HS-5 (cell line): Measurements from ENCODE around the gene C10orf71.

Source experiments
- DNase-seq: peaks from one replicate; pipeline ENCODE4 v3.0.0-alpha.2; 2012; ENCODE audit warnings: low read depth

The C10orf71 gene

GRCh38 chr10:49298983-49299815 is at the start of gene C10orf71:
Gene C10orf71 (plus strand): TSS chr10:49299170. CDS start chr10:49322546, 23,376 bp downstream.
- no peak for DNase-seq

DNA sequence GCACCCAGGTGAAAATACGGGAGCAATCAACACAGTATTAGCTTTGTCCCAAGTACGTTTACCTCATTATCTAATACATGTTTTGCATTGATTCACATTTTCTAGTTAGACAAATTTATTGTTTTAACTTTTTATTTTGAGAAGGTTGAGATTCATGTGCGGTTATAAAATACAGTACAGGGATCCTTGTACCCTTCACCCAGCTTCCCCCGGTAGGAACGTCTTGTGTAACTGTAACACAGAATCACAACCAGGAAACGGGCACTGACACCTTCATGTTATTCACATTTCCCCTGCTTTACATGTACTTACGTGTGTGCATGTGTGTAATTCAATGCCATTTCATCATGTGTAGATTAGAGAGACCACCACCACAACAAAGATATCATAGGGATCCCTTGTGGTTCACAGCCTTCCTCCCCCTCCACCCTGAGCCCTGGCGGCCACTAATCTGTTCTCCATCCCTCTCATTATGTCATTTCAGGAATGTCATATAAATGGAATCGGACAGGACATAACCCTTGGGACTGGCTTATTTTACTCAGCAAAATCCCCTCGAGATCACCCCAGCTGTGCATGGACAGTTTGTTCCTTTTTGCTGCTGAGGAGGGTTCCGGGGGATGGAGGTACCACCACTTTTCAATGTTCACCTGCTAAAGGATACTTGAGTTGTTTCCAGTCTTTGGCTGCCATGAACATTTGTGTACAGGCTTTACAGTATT is 46.5 kb upstream of the C10orf71 start:
- no peak for DNase-seq

- DNase-seq = no peak
These were observed 45.5 kb upstream of the C10orf71 start for GRCh38 chr10:49253340-49253906.

GRCh38 chr10:49254150-49254549 is 44.8 kb upstream of the C10orf71 start:
- no peak for DNase-seq

DNA sequence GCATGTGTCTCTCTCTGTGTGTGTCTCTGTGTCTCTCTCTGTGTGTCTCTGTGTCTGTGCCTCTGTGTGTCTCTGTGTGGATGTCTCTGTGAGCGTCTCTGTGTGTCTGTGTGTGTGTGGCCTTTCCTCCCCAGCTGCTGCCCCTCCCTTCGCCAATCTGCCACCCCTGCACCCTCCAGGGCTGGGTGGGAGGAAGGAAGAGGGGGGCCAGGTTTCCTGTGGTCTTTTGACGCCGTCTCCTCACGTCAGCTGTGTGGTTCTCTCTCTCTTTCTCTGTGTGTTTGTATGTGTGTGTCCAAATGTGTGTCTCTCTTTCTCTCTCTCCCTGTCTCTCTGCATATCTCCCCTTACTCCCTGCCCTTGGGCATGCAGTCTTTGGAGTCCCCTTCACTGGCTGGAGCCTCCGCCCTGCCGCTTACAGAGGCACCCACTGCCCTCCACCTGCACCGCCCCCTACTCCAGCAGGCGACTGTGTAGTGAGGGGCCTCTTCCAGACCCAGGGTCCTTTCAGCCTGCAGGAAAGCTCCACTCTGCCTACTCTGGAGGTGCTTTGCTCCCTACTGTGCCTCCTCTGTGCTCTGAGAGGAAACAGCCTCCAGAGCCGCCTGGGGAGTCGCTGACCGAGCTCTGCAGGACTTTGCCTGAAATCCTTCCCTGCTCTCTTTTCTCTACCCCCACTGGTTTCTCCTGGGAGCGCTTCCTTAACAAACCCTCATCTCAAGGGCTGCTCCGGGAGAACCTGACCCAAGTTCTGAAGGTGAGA is 44.2 kb upstream of the C10orf71 start:
- DNase-seq = no peak

DNA sequence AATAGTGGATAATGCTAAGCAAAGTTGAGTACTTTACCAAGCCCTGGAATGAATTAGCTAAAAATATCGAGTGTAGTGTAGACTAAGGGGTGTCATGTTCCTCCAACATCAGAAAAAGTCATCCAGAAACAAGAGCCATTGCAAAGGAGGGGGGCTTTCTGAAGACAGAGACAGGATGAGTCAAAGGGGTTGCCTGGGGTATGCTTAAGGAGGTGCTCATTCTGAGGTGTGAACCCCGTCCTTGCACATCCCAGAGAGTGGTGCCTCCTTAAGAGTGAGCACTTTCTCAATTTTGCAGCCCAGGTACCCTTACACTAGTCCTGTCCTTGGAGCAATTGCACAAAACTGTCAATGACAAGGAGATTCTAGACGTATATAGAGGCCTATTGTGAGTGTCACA is 43.1 kb upstream of the C10orf71 start:
- DNase-seq = no peak

DNA sequence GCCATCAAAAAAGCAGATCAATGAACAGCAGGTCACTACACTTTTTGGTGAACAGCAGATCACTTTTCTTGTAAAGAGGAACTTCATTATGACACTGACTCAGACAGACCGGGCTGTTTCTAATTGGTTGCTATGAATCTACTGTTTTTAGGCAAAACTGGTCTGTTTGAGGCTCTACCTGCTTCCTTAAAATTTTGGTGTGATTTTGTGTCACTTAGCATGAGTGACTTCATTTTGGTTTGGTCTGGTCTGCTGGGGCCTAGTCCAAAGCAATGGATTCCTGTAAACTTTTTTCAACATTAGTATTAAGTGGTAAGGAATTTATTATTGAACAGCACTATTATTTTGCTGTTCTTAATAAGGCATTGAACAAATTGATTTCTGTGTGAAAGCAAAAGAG is 41.8 kb upstream of the C10orf71 start:
- no peak for DNase-seq

DNA sequence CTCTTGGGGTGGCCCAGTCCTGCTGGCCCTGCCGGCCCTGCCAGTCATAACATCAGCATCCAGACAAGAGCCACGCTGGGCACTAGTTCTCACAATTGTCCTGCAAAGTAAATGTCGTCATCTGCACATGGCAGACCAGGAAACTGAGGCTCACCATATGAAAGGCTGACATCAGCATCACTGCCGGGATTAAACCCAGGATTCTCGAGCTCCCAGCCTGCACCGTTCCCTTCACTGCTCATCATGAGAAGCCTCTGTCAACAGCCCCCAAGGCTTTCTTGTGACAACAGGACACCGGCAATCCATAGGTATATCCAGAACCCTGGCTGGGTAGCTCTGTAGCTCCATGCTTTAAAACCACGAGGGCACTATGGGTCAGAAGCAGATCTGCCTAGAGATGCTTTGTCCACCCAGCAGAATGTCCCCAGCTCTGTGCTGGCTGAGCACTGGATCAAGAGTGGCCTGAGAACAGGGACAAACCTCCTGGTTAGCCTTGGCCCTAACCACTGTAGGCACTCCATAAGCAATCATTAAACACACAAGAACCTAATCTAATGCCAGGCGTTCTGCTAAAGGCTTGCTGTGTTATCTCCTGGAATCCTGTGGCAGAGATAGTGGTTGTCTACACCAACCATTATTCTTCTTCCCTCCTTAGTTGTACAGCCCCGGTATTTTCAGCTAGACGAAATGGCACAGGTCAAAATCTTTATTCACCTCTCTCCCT is 41.2 kb upstream of the C10orf71 start:
- no peak for DNase-seq

- no peak for DNase-seq
These were observed 40.7 kb upstream of the C10orf71 start for GRCh38 chr10:49258350-49258683.

DNA sequence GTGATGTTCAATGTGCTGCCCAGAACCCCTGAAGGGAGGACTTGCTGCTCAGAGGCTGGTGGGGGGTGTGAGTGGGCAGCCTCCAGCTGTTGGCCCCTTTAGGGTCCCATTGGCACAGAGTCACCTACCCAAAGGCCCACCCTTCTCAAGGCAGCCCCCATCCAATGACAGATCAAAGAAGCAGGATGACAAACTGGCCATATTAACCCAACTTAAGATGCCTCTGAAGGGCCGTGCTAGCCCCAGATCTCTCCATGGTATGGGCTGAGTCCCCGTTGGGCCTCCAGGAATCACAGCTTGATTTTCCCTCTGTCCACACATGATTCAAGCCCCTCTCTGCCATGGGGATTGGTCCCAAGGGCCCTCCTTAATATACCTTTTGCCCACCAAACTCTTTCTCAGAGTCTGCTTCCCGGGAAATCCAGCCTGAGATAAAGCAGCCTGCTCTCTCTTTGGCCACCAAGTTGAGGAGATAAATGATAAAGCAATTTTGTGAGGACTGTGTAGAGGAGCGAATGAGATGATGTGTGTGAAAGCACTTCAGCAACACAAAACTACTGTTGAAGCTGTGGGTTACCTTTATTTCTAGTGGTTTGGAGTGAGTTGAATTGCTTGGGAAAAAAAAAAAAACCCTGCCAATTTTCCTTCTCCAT is 38.2 kb upstream of the C10orf71 start:
- DNase-seq = no peak

- DNase-seq = no peak
These were observed 35.4 kb upstream of the C10orf71 start for GRCh38 chr10:49263591-49263990.

DNA sequence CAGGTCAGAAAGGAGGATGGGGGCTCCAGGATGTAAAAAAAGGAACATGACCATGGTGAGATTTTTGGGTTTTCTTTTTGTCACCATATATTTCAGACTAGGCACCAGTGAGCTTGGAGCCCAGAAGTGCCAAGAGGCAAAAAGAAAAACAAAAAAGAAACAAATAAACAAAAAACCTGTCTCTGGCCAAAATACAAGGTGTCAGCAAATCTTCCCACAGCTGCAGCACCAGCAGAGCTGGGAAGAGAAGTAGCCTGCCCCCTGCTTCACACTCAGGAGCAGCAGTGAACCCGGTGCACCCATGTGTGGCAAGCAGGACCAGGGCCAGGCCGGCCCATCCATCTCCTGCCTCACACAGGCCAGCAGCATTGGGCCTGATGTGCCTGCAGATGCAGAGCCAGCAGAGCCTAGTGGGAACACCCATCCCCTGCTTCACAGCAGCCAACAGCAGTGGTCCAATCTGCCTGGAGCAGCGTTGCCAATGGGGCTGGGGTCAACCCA is 34.7 kb upstream of the C10orf71 start:
- DNase-seq = no peak

- no peak for DNase-seq
These were observed 33.1 kb upstream of the C10orf71 start for GRCh38 chr10:49265885-49266284.

DNA sequence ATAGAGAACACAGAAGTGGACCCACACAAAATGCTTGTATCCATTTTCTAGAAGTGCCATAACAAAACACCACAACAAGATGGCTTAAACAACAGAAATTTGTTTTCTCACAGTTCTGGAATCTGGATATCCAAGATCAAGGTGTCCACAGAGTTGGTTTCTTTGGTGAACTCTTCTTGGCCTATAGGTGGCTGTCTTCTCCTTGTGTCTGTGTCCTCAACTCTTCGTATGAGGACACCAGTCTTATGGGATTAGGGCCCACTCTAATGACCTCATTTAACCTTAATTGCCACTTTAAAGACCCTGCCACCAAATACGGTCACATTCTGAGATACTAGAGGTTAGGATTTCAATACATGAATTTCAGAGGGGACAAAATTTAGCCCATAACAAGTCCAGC is 30.8 kb upstream of the C10orf71 start:
- no peak for DNase-seq

DNA sequence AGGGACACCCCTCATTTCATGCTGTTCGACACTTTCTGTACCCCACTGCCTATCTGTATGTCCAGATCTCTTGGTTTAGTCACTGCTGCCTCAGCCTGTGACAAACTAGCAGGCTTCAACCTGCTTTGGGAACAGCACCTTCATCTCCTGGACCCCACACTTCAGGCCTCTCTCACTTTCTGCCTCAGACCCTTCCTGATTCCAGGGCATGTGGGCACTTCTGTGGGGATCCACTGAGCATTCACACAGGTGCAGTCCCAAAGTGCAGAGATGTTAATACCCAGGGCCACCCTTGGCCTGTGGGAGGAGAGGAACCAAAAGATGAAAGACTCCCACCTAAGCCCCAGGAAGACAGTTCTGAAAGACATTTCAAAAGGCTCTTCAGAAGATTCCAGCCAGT is 29.4 kb upstream of the C10orf71 start:
- DNase-seq = no peak

GRCh38 chr10:49270565-49270964 is 28.4 kb upstream of the C10orf71 start:
- DNase-seq = no peak

DNA sequence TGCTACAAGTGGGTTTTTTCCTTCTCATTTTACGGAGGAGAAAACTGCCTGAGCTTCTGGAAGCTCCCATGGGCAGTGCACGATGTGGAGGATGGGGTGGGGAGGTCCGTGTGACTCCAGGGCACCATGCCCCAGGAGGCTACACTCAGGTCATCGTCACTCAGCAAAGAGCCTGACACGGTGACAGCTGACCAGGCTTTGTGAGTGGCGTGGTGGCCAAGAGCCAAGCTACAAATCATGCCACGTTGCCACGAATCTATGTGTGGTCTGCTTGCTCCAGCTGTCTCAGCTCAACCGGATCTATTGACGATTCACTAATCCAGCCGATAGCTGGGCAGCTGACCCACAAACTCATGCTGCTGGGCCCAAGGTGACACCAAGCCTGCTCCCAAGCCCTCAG is 27.6 kb upstream of the C10orf71 start:
- DNase-seq = no peak

GRCh38 chr10:49272251-49273081 is 26.5 kb upstream of the C10orf71 start:
- DNase-seq = no peak

DNA sequence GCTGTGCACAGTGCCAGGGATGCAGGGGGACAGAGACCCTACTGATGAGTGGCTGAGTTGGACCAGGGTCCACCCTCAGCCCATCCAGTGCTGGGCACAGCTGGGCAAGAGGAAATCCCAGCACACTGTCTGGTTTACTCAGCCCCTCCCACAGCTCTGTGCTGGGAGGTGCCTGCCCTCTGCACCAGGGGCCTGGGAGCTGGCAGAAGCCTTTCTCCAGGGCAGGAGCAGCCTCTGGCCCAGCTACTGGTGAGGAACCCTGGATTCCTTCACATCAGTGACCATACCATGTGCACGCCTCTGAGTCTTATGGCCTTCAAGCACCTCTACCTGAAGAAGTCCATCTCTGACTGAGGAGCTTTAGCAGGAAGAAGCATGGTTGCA is 25.9 kb upstream of the C10orf71 start:
- no peak for DNase-seq

- DNase-seq = no peak
These were observed 25.3 kb upstream of the C10orf71 start for GRCh38 chr10:49273626-49274025.
